ENCODE results near the gene TP53INP2. TPM values are rescaled to one million over a fixed set of nuclear protein-coding genes. Genes with fewer than 3 reads are reported as not detected.

Gene TP53INP2
- total RNA-seq, 1 donor from 2014 or later, result 2.7 TPM

DNA sequence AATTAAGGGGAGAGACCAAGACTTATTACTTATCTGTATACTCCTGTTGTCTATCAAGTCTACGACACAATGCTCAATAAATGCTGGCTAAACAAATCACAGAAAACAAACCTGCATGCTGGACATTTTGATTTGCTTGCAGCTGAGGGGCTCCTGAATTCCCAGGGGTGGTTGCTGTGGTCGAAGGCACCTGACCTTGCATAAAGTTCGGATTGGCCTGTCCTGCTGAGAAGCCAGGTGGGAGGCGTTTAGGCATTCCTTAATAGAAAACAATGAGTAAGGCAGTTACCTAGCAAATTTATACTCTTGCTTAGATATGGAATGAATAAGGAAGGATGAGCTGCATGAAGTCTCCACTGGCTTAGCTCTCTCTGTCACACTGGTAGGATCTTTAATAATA, 50.5 kb downstream of the TP53INP2 start:
- peaks cover 43% of the 10 kb centered on the region for H3K36me3 Mint-ChIP-seq (ENCODE audit: low read depth)
- H3K9me3 Mint-ChIP-seq, result no peaks in the 10 kb centered on the region
- DNase-seq, result no peak
- H3K4me1 Mint-ChIP-seq, result no peaks in the 10 kb centered on the region
- intact Hi-C loops (cut with micrococcal nuclease), result no loop called here
- no peaks in the 10 kb centered on the region for H3K27me3 Mint-ChIP-seq
- no peak overlapping the region for H3K27ac Mint-ChIP-seq
- no peak overlapping the region for H3K4me3 Mint-ChIP-seq

DNA sequence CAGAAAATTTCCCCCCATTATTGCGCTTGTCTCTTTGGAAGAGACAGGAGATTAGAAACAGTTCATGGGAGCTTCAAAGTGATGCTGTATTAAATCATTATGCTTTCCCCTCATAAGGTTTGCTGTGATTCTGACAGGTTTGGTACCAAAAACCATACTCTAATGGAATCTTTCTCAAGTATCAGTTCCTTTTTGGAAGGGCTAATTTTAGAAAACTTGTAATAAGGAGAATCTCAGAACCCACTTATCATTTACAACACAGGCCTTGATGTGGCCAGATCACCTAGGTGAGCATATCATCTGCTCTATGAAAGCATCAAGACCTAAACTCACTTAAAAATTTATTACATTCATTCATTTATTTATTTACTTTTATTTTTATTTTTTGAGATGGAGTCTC, 51.2 kb downstream of the TP53INP2 start:
- H3K4me3 Mint-ChIP-seq, result no peak overlapping the region
- peaks cover 39% of the 10 kb centered on the region for H3K36me3 Mint-ChIP-seq (ENCODE audit: low read depth)
- no peak overlapping the region for H3K27ac Mint-ChIP-seq
- no peaks in the 10 kb centered on the region for H3K4me1 Mint-ChIP-seq
- no peaks in the 10 kb centered on the region for H3K9me3 Mint-ChIP-seq
- no peak for DNase-seq
- H3K27me3 Mint-ChIP-seq, result no peaks in the 10 kb centered on the region
- intact Hi-C loops (cut with micrococcal nuclease), result no loop called here

DNA sequence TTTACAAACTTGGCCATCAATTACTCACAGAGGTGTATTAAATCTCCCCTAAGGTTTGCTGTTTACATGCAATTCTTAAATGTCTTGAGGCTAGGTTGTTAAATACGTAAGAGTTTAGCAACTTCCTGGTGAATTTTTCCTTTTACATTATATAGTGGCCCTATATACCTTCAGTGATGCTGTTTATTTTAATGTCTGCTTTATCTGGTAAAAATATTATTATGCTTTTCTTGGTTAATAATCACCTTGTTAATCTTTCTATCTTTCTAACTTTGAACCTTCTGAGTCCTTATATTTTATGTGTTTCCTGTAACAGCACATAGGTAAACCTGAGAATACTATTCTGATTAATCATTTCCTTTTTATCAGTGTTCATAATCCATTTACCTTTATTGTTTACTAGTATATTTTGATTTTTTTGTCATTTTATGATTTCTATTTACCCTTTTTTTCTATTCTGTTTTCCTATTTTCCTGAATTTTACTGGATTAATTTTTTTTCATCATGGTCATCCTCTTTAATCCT, 57.9 kb downstream of the TP53INP2 start:
- intact Hi-C loops (cut with micrococcal nuclease), result no loop called here
- H3K9me3 Mint-ChIP-seq, result no peaks in the 10 kb centered on the region
- H3K27ac Mint-ChIP-seq, result no peak overlapping the region
- DNase-seq, result no peak
- H3K4me1 Mint-ChIP-seq, result no peaks in the 10 kb centered on the region
- H3K36me3 Mint-ChIP-seq (ENCODE audit: low read depth), result peaks cover 44% of the 10 kb centered on the region
- no peaks in the 10 kb centered on the region for H3K27me3 Mint-ChIP-seq
- H3K4me3 Mint-ChIP-seq, result no peak overlapping the region

Other genes with a start within 250 kb of the TP53INP2 start
- 96.5 and 98.9 TPM in 2 replicates for gene DYNLRB1, start 187.9 kb upstream of the TP53INP2 start, total RNA-seq
- gene MAP1LC3A, start 145.6 kb upstream of the TP53INP2 start, total RNA-seq, result 3.1 and 3.6 TPM in 2 replicates
- gene PIGU, start 27.3 kb upstream of the TP53INP2 start, total RNA-seq, result 26.4 and 27.1 TPM in 2 replicates
- gene NCOA6, start 121.3 kb downstream of the TP53INP2 start, total RNA-seq, result 25.1 and 26.8 TPM in 2 replicates
- gene GGT7, start 168.5 kb downstream of the TP53INP2 start, total RNA-seq, result 12.8 and 14.8 TPM in 2 replicates
- 44.8 and 54.4 TPM in 2 replicates for gene ACSS2, start 172.3 kb downstream of the TP53INP2 start, total RNA-seq